HL-60 (cell line): ENCODE measurements around the gene TANGO2.

Source experiments
- DNase-seq, 2 experiments: peaks; one replicate each; pipeline ENCODE4 v3.0.0-alpha.2; 2010 to 2020; ENCODE audit warnings: low read depth in 1 of 2, low spot score in 1 of 2
- H3K27ac ChIP-seq: fragments of 250-450 bp; sonication (Bioruptor Pico); replicated peaks from 2 replicates; pipeline ENCODE4 v1.5.1; 2020; ENCODE audit warnings: mild to moderate bottlenecking, moderate library complexity
- H3K27me3 ChIP-seq: fragments of 250-450 bp; sonication (Bioruptor Pico); 2 replicates; pipeline ENCODE4 v1.5.1; 2021; ENCODE audit warnings: mild to moderate bottlenecking, moderate library complexity; ENCODE audit not compliant: insufficient read depth, poor library complexity, severe bottlenecking
- H3K4me3 ChIP-seq: replicated peaks from 2 replicates; pipeline ENCODE4 v1.5.1; 2011; ENCODE audit warnings: mild to moderate bottlenecking, control low read depth, low read length; ENCODE audit not compliant: insufficient read depth
- GABPA ChIP-seq: IDR thresholded peaks from 2 replicates; pipeline ENCODE4 v1.6.1; 2012; ENCODE audit warnings: low read depth
- POLR2AphosphoS5 ChIP-seq: IDR thresholded peaks from 2 replicates; pipeline ENCODE4 v1.6.1; 2012; ENCODE audit warnings: low read depth
- SPI1 ChIP-seq: IDR thresholded peaks from 2 replicates; pipeline ENCODE4 v1.6.1; 2012; ENCODE audit warnings: low read depth, mild to moderate bottlenecking, borderline replicate concordance
- TF ChIP-seq, protein P1 (sequence below): IDR thresholded peaks from one replicate; pipeline ENCODE4 v1.5.1; 2011; ENCODE audit warnings: low read length, control low read depth, inconsistent platforms; ENCODE audit not compliant: insufficient read depth
- TF ChIP-seq, protein P2 (sequence below): IDR thresholded peaks from 2 replicates; pipeline ENCODE4 v1.6.1; 2012; ENCODE audit warnings: low read depth; ENCODE audit not compliant: insufficient replicate concordance

TANGO2 gene

DNA sequence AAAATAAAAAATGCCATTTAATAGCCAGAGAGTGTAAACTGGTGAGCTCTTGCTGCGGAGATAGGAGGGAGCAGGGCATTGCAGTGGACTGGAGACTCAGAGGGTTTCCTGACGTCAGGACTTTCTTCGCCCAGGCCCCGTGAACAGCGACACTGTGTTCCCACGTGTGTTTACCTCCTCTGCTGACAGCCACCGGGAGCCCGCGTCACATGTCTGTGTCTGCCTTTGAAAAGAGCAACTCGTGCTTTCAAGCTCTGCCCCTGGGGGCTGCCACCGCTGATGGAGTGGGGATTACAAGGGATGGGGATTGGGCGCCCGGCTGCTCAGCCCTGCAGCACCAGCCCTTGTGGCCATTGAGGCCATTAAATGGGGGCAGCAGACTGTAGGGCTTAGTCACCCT is 3.3 kb downstream of the TANGO2 start:
- no peak for DNase-seq
- no peaks in the 10 kb centered on the region for H3K27me3 ChIP-seq
- no peak overlapping the region for H3K27ac ChIP-seq
- H3K4me3 ChIP-seq = no peak overlapping the region
- TF ChIP-seq POLR2AphosphoS5 (no peak), SPI1 (no peak), GABPA (no peak)
- TF ChIP-seq, protein P1, sequence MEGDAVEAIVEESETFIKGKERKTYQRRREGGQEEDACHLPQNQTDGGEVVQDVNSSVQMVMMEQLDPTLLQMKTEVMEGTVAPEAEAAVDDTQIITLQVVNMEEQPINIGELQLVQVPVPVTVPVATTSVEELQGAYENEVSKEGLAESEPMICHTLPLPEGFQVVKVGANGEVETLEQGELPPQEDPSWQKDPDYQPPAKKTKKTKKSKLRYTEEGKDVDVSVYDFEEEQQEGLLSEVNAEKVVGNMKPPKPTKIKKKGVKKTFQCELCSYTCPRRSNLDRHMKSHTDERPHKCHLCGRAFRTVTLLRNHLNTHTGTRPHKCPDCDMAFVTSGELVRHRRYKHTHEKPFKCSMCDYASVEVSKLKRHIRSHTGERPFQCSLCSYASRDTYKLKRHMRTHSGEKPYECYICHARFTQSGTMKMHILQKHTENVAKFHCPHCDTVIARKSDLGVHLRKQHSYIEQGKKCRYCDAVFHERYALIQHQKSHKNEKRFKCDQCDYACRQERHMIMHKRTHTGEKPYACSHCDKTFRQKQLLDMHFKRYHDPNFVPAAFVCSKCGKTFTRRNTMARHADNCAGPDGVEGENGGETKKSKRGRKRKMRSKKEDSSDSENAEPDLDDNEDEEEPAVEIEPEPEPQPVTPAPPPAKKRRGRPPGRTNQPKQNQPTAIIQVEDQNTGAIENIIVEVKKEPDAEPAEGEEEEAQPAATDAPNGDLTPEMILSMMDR = no peak
- TF ChIP-seq, protein P2, sequence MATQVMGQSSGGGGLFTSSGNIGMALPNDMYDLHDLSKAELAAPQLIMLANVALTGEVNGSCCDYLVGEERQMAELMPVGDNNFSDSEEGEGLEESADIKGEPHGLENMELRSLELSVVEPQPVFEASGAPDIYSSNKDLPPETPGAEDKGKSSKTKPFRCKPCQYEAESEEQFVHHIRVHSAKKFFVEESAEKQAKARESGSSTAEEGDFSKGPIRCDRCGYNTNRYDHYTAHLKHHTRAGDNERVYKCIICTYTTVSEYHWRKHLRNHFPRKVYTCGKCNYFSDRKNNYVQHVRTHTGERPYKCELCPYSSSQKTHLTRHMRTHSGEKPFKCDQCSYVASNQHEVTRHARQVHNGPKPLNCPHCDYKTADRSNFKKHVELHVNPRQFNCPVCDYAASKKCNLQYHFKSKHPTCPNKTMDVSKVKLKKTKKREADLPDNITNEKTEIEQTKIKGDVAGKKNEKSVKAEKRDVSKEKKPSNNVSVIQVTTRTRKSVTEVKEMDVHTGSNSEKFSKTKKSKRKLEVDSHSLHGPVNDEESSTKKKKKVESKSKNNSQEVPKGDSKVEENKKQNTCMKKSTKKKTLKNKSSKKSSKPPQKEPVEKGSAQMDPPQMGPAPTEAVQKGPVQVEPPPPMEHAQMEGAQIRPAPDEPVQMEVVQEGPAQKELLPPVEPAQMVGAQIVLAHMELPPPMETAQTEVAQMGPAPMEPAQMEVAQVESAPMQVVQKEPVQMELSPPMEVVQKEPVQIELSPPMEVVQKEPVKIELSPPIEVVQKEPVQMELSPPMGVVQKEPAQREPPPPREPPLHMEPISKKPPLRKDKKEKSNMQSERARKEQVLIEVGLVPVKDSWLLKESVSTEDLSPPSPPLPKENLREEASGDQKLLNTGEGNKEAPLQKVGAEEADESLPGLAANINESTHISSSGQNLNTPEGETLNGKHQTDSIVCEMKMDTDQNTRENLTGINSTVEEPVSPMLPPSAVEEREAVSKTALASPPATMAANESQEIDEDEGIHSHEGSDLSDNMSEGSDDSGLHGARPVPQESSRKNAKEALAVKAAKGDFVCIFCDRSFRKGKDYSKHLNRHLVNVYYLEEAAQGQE = no peak

- TF ChIP-seq, protein P2 = no peak
- TF ChIP-seq, protein P1 = no peak
- no peak for TF ChIP-seq POLR2AphosphoS5
- TF ChIP-seq SPI1 = no peak
- no peak for TF ChIP-seq GABPA
- Histone ChIP-seq H3K4me3 (no peak overlapping the region), H3K27me3 (no peaks in the 10 kb centered on the region), H3K27ac (no peak overlapping the region)
- DNase-seq = no peak
These were observed 3.9 kb downstream of the TANGO2 start for GRCh38 chr22:20024650-20025397.

DNA sequence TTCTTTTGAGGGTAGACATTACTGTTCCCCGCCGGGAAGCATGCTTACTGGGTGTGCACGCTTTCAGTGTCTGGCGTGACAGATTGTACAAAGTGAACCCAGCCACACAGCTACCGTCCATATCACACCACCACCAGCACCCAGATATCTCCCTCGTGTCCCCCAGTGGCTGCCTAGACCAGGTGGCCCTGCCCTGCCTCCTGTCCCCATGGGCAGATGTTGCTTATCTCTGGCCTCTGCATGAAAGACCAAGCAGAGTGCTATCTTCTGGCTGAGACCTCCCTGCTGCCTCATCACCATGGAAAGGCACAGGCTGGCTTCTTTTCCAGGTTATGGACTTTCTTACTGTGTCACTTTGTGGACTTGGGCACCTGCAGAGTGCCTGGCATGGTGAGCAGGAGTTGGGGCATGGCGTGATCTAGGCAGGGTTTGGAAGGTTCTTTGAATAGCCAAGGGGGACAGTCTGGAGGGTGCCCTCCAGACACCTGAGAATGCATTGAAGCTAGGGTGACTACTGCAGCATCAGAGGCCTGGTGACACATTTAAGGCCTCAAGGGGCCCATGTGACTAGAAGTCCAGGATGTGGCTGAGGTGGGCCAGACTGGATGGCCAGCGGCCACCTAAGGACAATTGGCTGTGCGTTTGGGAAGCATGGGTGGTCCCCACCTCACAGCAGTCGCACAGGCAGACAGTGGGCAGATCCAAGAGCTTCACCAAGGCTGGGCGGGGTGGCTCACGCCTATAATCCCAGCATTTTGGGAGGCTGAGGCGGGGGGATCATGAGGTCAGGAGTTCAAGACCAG is 4.7 kb downstream of the TANGO2 start:
- H3K4me3 ChIP-seq = no peak overlapping the region
- DNase-seq = no peak
- no peaks in the 10 kb centered on the region for H3K27me3 ChIP-seq
- no peak overlapping the region for H3K27ac ChIP-seq
- no peak for TF ChIP-seq GABPA
- TF ChIP-seq, protein P1 = no peak
- no peak for TF ChIP-seq SPI1
- TF ChIP-seq POLR2AphosphoS5 = no peak
- TF ChIP-seq, protein P2 = no peak
